Ascending aorta (tissue), 2 donors: Measurements from ENCODE around the gene CHIC2. TPM values are rescaled to one million over a fixed set of nuclear protein-coding genes. Genes with fewer than 3 reads are reported as not detected.

Source experiments
- DNase-seq, 2 donors: peaks; one replicate each; pipeline ENCODE4 v3.0.0-alpha.2; 2019; ENCODE audit warnings: low spot score in 2 of 2
- H3K27ac ChIP-seq, 2 donors: fragments of 200-600 bp; sonication (generic); one replicate each; pipeline ENCODE4 v1.5.1; 2016 to 2017; ENCODE audit warnings: mild to moderate bottlenecking in 1 of 2
- H3K27me3 ChIP-seq: fragments of 200-600 bp; sonication (generic); one replicate; pipeline ENCODE4 v1.5.1; 2017
- H3K36me3 ChIP-seq, 2 donors: fragments of 200-600 bp; sonication (generic); one replicate each; pipeline ENCODE4 v1.5.1; 2016
- H3K4me1 ChIP-seq, 2 donors: fragments of 200-600 bp; sonication (generic); one replicate each; pipeline ENCODE4 v1.5.1; 2016 to 2017; ENCODE audit warnings: mild to moderate bottlenecking in 1 of 2
- H3K4me3 ChIP-seq, 2 donors: fragments of 200-600 bp; sonication (generic); one replicate each; pipeline ENCODE4 v1.5.1; 2016 to 2017; ENCODE audit warnings: mild to moderate bottlenecking in 1 of 2
- H3K9me3 ChIP-seq, 2 donors: fragments of 200-600 bp; sonication (generic); one replicate each; pipeline ENCODE4 v1.5.1; 2016
- intact Hi-C: fragments of 100-400 bp; cut with DNase I; formaldehyde crosslinking; loops from one replicate; pipeline ENCODE4 v1.15.1; 2023
- total RNA-seq: library from RNA; depleted of rRNA; stranded (reverse); fragments of >200 nt; gene quantifications from one replicate; pipeline ENCODE4 v1.1.0, GENCODE V29; 2016
- TF ChIP-seq, protein P1 (sequence below), 3 experiments: fragments of 200-600 bp in 2 of 3; fragments of 450-650 bp in 1 of 3; sonication (generic) in 2 of 3; IDR thresholded peaks; one replicate each; pipeline ENCODE4 v1.5.1; 2016 to 2019; ENCODE audit warnings: antibody characterized with exemption in 3 of 3, mild to moderate bottlenecking in 1 of 3, moderate library complexity in 1 of 3

Gene CHIC2
- total RNA-seq, 1 donor from 2014 or later = 34.1 TPM

DNA sequence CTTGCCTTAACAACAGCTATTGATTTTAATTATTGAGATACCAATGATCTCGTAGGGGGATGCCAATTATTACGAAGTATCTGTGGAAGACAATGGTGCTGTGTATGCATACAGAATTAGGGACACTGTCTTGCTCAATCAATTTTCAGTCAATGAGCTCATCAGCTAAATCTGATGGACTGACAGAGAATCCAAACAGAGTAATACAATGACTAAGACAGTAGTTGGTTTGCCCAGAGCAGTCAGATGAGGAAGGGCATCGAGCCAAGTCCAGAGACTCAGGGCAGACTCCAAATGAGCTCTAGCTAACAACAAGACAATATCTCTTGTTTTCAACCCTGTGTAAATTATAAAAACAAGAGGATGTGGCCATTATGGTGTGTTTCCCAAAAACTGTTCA is 20.9 kb upstream of the CHIC2 start:
- no peaks in the 10 kb centered on the region for H3K36me3 ChIP-seq
- no peak for DNase-seq
- H3K4me3 ChIP-seq = no peak overlapping the region
- peaks cover 0 to 9% of the 10 kb centered on the region in 2 donors for H3K4me1 ChIP-seq
- intact Hi-C loops = no loop called here
- TF ChIP-seq, protein P1, sequence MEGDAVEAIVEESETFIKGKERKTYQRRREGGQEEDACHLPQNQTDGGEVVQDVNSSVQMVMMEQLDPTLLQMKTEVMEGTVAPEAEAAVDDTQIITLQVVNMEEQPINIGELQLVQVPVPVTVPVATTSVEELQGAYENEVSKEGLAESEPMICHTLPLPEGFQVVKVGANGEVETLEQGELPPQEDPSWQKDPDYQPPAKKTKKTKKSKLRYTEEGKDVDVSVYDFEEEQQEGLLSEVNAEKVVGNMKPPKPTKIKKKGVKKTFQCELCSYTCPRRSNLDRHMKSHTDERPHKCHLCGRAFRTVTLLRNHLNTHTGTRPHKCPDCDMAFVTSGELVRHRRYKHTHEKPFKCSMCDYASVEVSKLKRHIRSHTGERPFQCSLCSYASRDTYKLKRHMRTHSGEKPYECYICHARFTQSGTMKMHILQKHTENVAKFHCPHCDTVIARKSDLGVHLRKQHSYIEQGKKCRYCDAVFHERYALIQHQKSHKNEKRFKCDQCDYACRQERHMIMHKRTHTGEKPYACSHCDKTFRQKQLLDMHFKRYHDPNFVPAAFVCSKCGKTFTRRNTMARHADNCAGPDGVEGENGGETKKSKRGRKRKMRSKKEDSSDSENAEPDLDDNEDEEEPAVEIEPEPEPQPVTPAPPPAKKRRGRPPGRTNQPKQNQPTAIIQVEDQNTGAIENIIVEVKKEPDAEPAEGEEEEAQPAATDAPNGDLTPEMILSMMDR (IDR thresholded peaks at IDR 0.05) = no peak
- H3K27me3 ChIP-seq = no peaks in the 10 kb centered on the region
- no peak overlapping the region for H3K27ac ChIP-seq
- H3K9me3 ChIP-seq = no peaks in the 10 kb centered on the region

DNA sequence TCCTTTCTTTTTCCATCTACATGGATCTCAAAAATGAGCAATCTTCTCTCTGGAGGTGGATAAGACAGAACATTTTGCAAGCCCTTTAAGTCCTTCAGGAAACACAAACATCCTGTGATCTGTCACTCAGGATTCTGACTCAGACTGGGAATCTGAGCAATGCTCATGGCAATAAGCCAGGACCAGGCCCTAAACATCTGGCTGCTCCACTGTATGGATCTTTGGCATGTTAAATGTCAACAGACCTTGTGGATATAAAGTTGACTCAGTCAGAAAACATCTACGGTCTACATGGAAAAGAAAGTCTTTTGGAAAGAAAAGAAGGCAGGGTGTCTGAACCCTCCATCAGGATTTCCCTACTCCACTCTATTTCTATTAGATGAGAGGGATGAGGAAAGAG is 17.8 kb upstream of the CHIC2 start:
- peak overlapping the region in 1 of 2 donors; percentile 35 for H3K27ac ChIP-seq

DNA sequence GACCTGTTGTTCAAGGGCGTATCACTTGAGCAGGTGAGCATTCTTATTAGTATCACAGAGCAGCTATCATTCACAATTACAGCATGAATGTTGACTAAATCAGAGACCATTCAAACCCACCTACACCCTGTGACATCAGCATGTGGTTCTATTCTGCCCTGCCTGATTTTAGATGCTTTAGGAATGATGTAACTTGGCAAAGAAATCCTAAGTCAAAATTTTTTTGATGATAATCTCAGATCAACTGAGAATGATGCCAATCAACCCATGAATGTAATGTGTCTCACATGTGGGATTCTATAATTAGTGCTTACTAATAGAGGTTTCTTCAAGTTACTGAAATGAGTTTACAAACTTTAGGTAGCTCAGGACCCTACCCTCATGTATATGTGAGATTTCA is 13.4 kb upstream of the CHIC2 start:
- TF ChIP-seq, protein P1 (IDR thresholded peaks at IDR 0.05) = no peak
- intact Hi-C loops = no loop called here
- Histone ChIP-seq H3K4me1 (peaks cover 0 to 9% of the 10 kb centered on the region in 2 donors), H3K27ac (no peak overlapping the region), H3K27me3 (no peaks in the 10 kb centered on the region), H3K9me3 (no peaks in the 10 kb centered on the region), H3K4me3 (no peak overlapping the region), H3K36me3 (no peaks in the 10 kb centered on the region)
- no peak for DNase-seq

More for the DNA sequence above, 17.8 kb upstream of the CHIC2 start:
- H3K4me3 ChIP-seq = no peak overlapping the region
- intact Hi-C loops = no loop called here
- no peaks in the 10 kb centered on the region for H3K36me3 ChIP-seq
- TF ChIP-seq, protein P1 (IDR thresholded peaks at IDR 0.05) = no peak
- no peaks in the 10 kb centered on the region for H3K9me3 ChIP-seq
- no peaks in the 10 kb centered on the region for H3K27me3 ChIP-seq
- peaks cover 0 to 9% of the 10 kb centered on the region in 2 donors for H3K4me1 ChIP-seq
- DNase-seq = peak in 1 of 2 donors; percentile 78

DNA sequence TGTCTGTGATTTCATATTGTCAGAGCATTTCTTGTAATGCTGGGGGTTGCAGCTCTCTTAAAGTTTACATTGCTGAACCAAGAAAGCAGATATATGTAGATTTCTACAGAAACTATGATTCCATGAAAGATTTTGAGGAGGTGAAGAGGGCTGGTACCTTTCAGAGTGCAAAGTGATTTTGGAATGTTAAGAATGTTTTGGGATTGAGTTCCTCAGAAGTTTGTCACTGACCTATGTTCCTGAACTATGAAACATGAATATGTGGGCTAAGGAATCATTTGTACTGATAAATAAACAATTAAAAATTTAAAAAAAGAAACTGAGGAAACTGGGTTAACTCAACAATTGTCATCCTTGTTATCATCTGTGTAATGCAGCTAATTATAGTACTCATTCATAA is 12.3 kb upstream of the CHIC2 start:
- no peak overlapping the region for H3K4me3 ChIP-seq
- no peaks in the 10 kb centered on the region for H3K36me3 ChIP-seq
- TF ChIP-seq, protein P1 (IDR thresholded peaks at IDR 0.05) = no peak
- peaks cover 0 to 3% of the 10 kb centered on the region in 2 donors for H3K4me1 ChIP-seq
- intact Hi-C loops = no loop called here
- no peaks in the 10 kb centered on the region for H3K9me3 ChIP-seq
- H3K27me3 ChIP-seq = no peaks in the 10 kb centered on the region
- no peak overlapping the region for H3K27ac ChIP-seq
- no peak for DNase-seq

DNA sequence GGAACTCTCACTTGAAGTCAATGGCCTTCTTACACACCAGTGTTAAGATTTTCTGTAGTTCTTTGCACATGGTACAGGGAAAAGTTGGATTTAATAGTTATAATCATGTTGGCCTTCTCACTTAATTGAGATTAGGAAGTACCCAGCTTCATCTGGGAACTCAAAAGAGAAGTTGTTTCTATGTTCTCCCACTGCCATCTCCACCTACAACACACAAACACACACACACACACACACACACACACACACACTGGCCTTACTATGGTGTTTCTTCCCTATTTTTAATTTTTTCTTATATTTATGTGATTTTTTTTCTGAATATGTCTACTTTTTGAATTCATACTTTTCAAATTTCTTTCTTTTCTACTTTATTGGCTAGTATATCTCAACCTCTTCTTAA is 10.0 kb upstream of the CHIC2 start:
- intact Hi-C loops = no loop called here
- H3K4me3 ChIP-seq = no peak overlapping the region
- TF ChIP-seq, protein P1 (IDR thresholded peaks at IDR 0.05) = no peak
- no peaks in the 10 kb centered on the region for H3K27me3 ChIP-seq
- H3K27ac ChIP-seq = no peak overlapping the region
- no peaks in the 10 kb centered on the region for H3K36me3 ChIP-seq
- H3K4me1 ChIP-seq = no peaks in the 10 kb centered on the region
- DNase-seq = no peak
- no peaks in the 10 kb centered on the region for H3K9me3 ChIP-seq

DNA sequence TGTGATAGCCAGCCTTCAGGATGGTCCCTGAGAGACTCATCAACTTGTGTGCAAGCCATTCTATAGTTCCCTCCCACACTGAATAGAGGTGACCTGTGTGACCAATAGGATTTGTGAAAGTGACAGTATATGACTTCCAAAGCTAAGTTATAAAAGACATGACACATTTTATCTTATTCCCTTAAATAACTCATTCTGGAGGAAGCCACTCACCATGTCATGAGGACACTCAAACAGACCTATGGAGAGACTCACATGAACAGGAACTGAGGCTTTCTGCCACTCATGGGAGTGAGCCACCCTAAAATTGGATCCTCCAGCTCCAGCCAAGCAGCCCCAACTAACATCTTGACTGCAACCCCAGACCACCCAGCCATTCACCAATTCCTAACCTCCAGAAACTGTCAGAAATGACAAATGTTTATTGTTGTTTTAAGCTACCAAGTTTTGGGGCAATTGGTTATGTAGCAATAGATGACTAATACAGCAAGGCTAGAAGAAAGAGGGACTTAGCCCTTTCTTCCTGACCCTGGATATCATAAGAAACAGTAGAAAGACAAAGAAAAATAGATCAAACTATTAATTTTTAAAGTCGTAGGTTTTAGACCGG is 9.0 kb upstream of the CHIC2 start:
- intact Hi-C loops = no loop called here
- H3K27me3 ChIP-seq = no peaks in the 10 kb centered on the region
- no peak for DNase-seq
- no peaks in the 10 kb centered on the region for H3K4me1 ChIP-seq
- TF ChIP-seq, protein P1 (IDR thresholded peaks at IDR 0.05) = no peak
- no peak overlapping the region for H3K4me3 ChIP-seq
- H3K9me3 ChIP-seq = no peaks in the 10 kb centered on the region
- H3K36me3 ChIP-seq = no peaks in the 10 kb centered on the region
- no peak overlapping the region for H3K27ac ChIP-seq
